Uterus (tissue), 2 donors: ENCODE data around the gene BTN3A1.

Experiments
- CTCF ChIP-seq, 4 experiments: fragments of 200-600 bp in 2 of 4; fragments of 450-650 bp in 2 of 4; sonication (generic) in 2 of 4; IDR thresholded peaks; one replicate each; pipeline ENCODE4 v1.5.1; 2016 to 2019; ENCODE audit warnings: antibody characterized with exemption in 4 of 4, mild to moderate bottlenecking in 2 of 4, moderate library complexity in 1 of 4
- POLR2A ChIP-seq, 2 donors: fragments of 450-650 bp; IDR thresholded peaks; one replicate each; pipeline ENCODE4 v1.6.1; 2016; ENCODE audit warnings: antibody characterized with exemption in 2 of 2, mild to moderate bottlenecking in 1 of 2, moderate library complexity in 1 of 2

GRCh38 chr6:26427451-26427809 is 25.4 kb downstream of the BTN3A1 start:
- no peak for TF ChIP-seq CTCF (IDR thresholded peaks at IDR 0.05)
- no peak for TF ChIP-seq POLR2A (IDR thresholded peaks at IDR 0.05)
